ENCODE data around the gene LYSMD2. TPM values are rescaled to one million over a fixed set of nuclear protein-coding genes. Genes with fewer than 3 reads are reported as not detected.

Gene LYSMD2
- total and polyA plus RNA-seq, 5 donors from 2014 or later: 13.0 to 44.1 (median 35.5) TPM

GRCh38 chr15:51759557-51760070, 22.2 kb upstream of the LYSMD2 start:
- Mint-ChIP-seq H3K4me3 (no peak overlapping the region), H3K9me3 (no peaks in the 10 kb centered on the region), H3K36me3 (no peaks in the 10 kb centered on the region), H3K27ac (no peak overlapping the region), H3K4me1 (peaks cover 0 to 7% (median 3%) of the 10 kb centered on the region in 4 donors), H3K27me3 (peaks cover 11% of the 10 kb centered on the region)
- no peaks in the 10 kb centered on the region for H3K36me3 ChIP-seq (ENCODE audit: control insufficient read depth, insufficient read depth, low read length)
- DNase-seq: peak in 1 of 3 donors; percentile 19
- ATAC-seq (ENCODE audit: low read depth in 2 of 2): no peak
- H3K9me3 ChIP-seq (ENCODE audit: control insufficient read depth in 2 of 2, low read length in 2 of 2): no peaks in the 10 kb centered on the region
- H3K27me3 ChIP-seq (ENCODE audit: control insufficient read depth, insufficient read depth, low read length): peaks cover 2% of the 10 kb centered on the region
- no peak overlapping the region for H3K27ac ChIP-seq (ENCODE audit: insufficient read depth, low read length, poor library complexity, severe bottlenecking)
- H3K4me3 ChIP-seq (ENCODE audit: low read depth, low read length): no peak overlapping the region
- no peaks in the 10 kb centered on the region for H3K4me1 ChIP-seq (ENCODE audit: control insufficient read depth, insufficient read depth, low read length, poor library complexity, severe bottlenecking)

- no peak for ATAC-seq (ENCODE audit: low read depth in 2 of 2)
- no peak for DNase-seq
- Mint-ChIP-seq H3K27ac (peak overlapping the region in 1 of 3 donors; percentile 33), H3K4me3 (no peak overlapping the region), H3K36me3 (no peaks in the 10 kb centered on the region), H3K4me1 (peaks cover 0 to 15% (median 8%) of the 10 kb centered on the region in 4 donors), H3K9me3 (no peaks in the 10 kb centered on the region), H3K27me3 (peaks cover 12% of the 10 kb centered on the region)
- Histone ChIP-seq H3K9me3 (ENCODE audit: control insufficient read depth in 2 of 2, low read length in 2 of 2) (no peaks in the 10 kb centered on the region), H3K4me1 (ENCODE audit: control insufficient read depth, insufficient read depth, low read length, poor library complexity, severe bottlenecking) (no peaks in the 10 kb centered on the region), H3K27me3 (ENCODE audit: control insufficient read depth, insufficient read depth, low read length) (peaks cover 2% of the 10 kb centered on the region), H3K36me3 (ENCODE audit: control insufficient read depth, insufficient read depth, low read length) (no peaks in the 10 kb centered on the region), H3K27ac (ENCODE audit: insufficient read depth, low read length, poor library complexity, severe bottlenecking) (no peak overlapping the region), H3K4me3 (ENCODE audit: low read depth, low read length) (no peak overlapping the region)
Observed at GRCh38 chr15:51758645-51759044, 21.2 kb upstream of the LYSMD2 start.

- Histone ChIP-seq H3K4me3 (ENCODE audit: low read depth, low read length) (no peak overlapping the region), H3K4me1 (ENCODE audit: control insufficient read depth, insufficient read depth, low read length, poor library complexity, severe bottlenecking) (peaks cover 3% of the 10 kb centered on the region), H3K27ac (ENCODE audit: insufficient read depth, low read length, poor library complexity, severe bottlenecking) (no peak overlapping the region), H3K36me3 (ENCODE audit: control insufficient read depth, insufficient read depth, low read length) (no peaks in the 10 kb centered on the region), H3K27me3 (ENCODE audit: control insufficient read depth, insufficient read depth, low read length) (peaks cover 7% of the 10 kb centered on the region), H3K9me3 (ENCODE audit: control insufficient read depth in 2 of 2, low read length in 2 of 2) (no peaks in the 10 kb centered on the region)
- H3K27ac Mint-ChIP-seq: no peak overlapping the region
- no peak overlapping the region for H3K4me3 Mint-ChIP-seq
- H3K27me3 Mint-ChIP-seq: peaks cover 24% of the 10 kb centered on the region
- peaks cover 0 to 25% (median 16%) of the 10 kb centered on the region in 4 donors for H3K4me1 Mint-ChIP-seq
- ATAC-seq (ENCODE audit: low read depth in 2 of 2) (no peak), DNase-seq (no peak)
- H3K36me3 Mint-ChIP-seq: no peaks in the 10 kb centered on the region
- no peaks in the 10 kb centered on the region for H3K9me3 Mint-ChIP-seq
Observed at GRCh38 chr15:51757450-51757849, 20.0 kb upstream of the LYSMD2 start.

GRCh38 chr15:51756482-51756881, 19.0 kb upstream of the LYSMD2 start:
- H3K4me3 Mint-ChIP-seq: no peak overlapping the region
- H3K36me3 Mint-ChIP-seq: no peaks in the 10 kb centered on the region
- H3K4me1 ChIP-seq (ENCODE audit: control insufficient read depth, insufficient read depth, low read length, poor library complexity, severe bottlenecking): peaks cover 10% of the 10 kb centered on the region
- H3K27me3 ChIP-seq (ENCODE audit: control insufficient read depth, insufficient read depth, low read length): peaks cover 7% of the 10 kb centered on the region
- ATAC-seq (ENCODE audit: low read depth in 2 of 2): no peak
- peaks cover 30% of the 10 kb centered on the region for H3K27me3 Mint-ChIP-seq
- no peaks in the 10 kb centered on the region for H3K36me3 ChIP-seq (ENCODE audit: control insufficient read depth, insufficient read depth, low read length)
- no peak for DNase-seq
- H3K27ac Mint-ChIP-seq: no peak overlapping the region
- H3K9me3 ChIP-seq (ENCODE audit: control insufficient read depth in 2 of 2, low read length in 2 of 2): no peaks in the 10 kb centered on the region
- no peaks in the 10 kb centered on the region for H3K9me3 Mint-ChIP-seq
- H3K4me3 ChIP-seq (ENCODE audit: low read depth, low read length): no peak overlapping the region
- peaks cover 0 to 29% (median 17%) of the 10 kb centered on the region in 4 donors for H3K4me1 Mint-ChIP-seq
- H3K27ac ChIP-seq (ENCODE audit: insufficient read depth, low read length, poor library complexity, severe bottlenecking): no peak overlapping the region

GRCh38 chr15:51755790-51756189, 18.3 kb upstream of the LYSMD2 start:
- DNase-seq (no peak), ATAC-seq (ENCODE audit: low read depth in 2 of 2) (no peak)
- peaks cover 14% of the 10 kb centered on the region for H3K4me1 ChIP-seq (ENCODE audit: control insufficient read depth, insufficient read depth, low read length, poor library complexity, severe bottlenecking)
- Mint-ChIP-seq H3K36me3 (no peaks in the 10 kb centered on the region), H3K27ac (no peak overlapping the region), H3K4me3 (no peak overlapping the region), H3K4me1 (peaks cover 0 to 32% (median 20%) of the 10 kb centered on the region in 4 donors), H3K27me3 (peaks cover 35% of the 10 kb centered on the region), H3K9me3 (no peaks in the 10 kb centered on the region)
- no peaks in the 10 kb centered on the region for H3K9me3 ChIP-seq (ENCODE audit: control insufficient read depth in 2 of 2, low read length in 2 of 2)
- no peak overlapping the region for H3K27ac ChIP-seq (ENCODE audit: insufficient read depth, low read length, poor library complexity, severe bottlenecking)
- H3K27me3 ChIP-seq (ENCODE audit: control insufficient read depth, insufficient read depth, low read length): peaks cover 7% of the 10 kb centered on the region
- H3K36me3 ChIP-seq (ENCODE audit: control insufficient read depth, insufficient read depth, low read length): no peaks in the 10 kb centered on the region
- no peak overlapping the region for H3K4me3 ChIP-seq (ENCODE audit: low read depth, low read length)

- Mint-ChIP-seq H3K27ac (no peak overlapping the region), H3K9me3 (no peaks in the 10 kb centered on the region), H3K4me3 (peak overlapping the region; percentile 9 to 79 (median 38)), H3K36me3 (no peaks in the 10 kb centered on the region), H3K27me3 (peaks cover 50% of the 10 kb centered on the region), H3K4me1 (peaks cover 0 to 37% (median 20%) of the 10 kb centered on the region in 4 donors)
- DNase-seq (no peak), ATAC-seq (ENCODE audit: low read depth in 2 of 2) (no peak)
- no peak overlapping the region for H3K27ac ChIP-seq (ENCODE audit: insufficient read depth, low read length, poor library complexity, severe bottlenecking)
- peaks cover 11% of the 10 kb centered on the region for H3K27me3 ChIP-seq (ENCODE audit: control insufficient read depth, insufficient read depth, low read length)
- no peaks in the 10 kb centered on the region for H3K9me3 ChIP-seq (ENCODE audit: control insufficient read depth in 2 of 2, low read length in 2 of 2)
- H3K4me1 ChIP-seq (ENCODE audit: control insufficient read depth, insufficient read depth, low read length, poor library complexity, severe bottlenecking): peaks cover 14% of the 10 kb centered on the region
- H3K36me3 ChIP-seq (ENCODE audit: control insufficient read depth, insufficient read depth, low read length): no peaks in the 10 kb centered on the region
- H3K4me3 ChIP-seq (ENCODE audit: low read depth, low read length): no peak overlapping the region
Observed at GRCh38 chr15:51754267-51754666, 16.8 kb upstream of the LYSMD2 start.

- peaks cover 14% of the 10 kb centered on the region for H3K4me1 ChIP-seq (ENCODE audit: control insufficient read depth, insufficient read depth, low read length, poor library complexity, severe bottlenecking)
- no peaks in the 10 kb centered on the region for H3K36me3 ChIP-seq (ENCODE audit: control insufficient read depth, insufficient read depth, low read length)
- no peaks in the 10 kb centered on the region for H3K36me3 Mint-ChIP-seq
- no peak overlapping the region for H3K27ac ChIP-seq (ENCODE audit: insufficient read depth, low read length, poor library complexity, severe bottlenecking)
- no peak for DNase-seq
- peak overlapping the region in 1 of 3 donors; percentile 15 for H3K27ac Mint-ChIP-seq
- H3K27me3 ChIP-seq (ENCODE audit: control insufficient read depth, insufficient read depth, low read length): peaks cover 11% of the 10 kb centered on the region
- H3K4me3 ChIP-seq (ENCODE audit: low read depth, low read length): no peak overlapping the region
- H3K4me1 Mint-ChIP-seq: peaks cover 0 to 37% (median 19%) of the 10 kb centered on the region in 4 donors
- H3K9me3 ChIP-seq (ENCODE audit: control insufficient read depth in 2 of 2, low read length in 2 of 2): no peaks in the 10 kb centered on the region
- H3K9me3 Mint-ChIP-seq: no peaks in the 10 kb centered on the region
- peak overlapping the region; percentile 80 to 87 (median 84) for H3K4me3 Mint-ChIP-seq
- no peak for ATAC-seq (ENCODE audit: low read depth in 2 of 2)
- H3K27me3 Mint-ChIP-seq: peaks cover 56% of the 10 kb centered on the region
Observed at GRCh38 chr15:51752888-51753287, 15.4 kb upstream of the LYSMD2 start.
